SKM-1 (cell line): Measurements from ENCODE around the gene CCL22.
"Not testable (repeated sequence)": the region's sequence is repeated elsewhere in the genome, so short reads cannot be mapped to it uniquely, and the experiment has no call there.

ENCODE experiments used
- DNase-seq: peaks from one replicate; lab custom pipeline; 2025; ENCODE audit not compliant: unreplicated experiment; lab: John Stamatoyannopoulos, UW

The CCL22 gene

DNA sequence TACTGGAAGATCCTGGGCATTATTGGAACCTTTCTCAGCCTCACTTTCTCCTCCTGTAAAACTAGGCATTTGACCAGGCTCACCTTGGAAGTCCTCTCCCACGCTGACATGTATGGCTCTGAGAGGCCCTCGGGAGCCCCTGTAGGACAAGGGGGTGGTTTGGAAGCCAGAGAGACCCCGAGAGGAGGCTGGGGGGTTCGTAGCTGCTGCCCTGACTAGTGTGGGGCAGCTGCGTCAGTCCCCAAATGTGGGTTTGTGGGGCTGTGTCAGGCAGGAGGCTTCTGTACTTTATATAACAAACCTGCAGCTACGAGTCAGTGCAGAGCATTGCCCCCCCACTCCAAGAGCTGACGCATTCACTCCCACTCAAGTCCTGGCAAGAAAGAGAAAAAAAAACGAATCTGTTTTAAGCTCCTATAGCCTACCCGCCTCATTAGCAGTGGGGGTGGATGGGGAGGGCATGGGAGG is 15.5 kb downstream of the CCL22 start:
- DNase-seq = no peak

DNA sequence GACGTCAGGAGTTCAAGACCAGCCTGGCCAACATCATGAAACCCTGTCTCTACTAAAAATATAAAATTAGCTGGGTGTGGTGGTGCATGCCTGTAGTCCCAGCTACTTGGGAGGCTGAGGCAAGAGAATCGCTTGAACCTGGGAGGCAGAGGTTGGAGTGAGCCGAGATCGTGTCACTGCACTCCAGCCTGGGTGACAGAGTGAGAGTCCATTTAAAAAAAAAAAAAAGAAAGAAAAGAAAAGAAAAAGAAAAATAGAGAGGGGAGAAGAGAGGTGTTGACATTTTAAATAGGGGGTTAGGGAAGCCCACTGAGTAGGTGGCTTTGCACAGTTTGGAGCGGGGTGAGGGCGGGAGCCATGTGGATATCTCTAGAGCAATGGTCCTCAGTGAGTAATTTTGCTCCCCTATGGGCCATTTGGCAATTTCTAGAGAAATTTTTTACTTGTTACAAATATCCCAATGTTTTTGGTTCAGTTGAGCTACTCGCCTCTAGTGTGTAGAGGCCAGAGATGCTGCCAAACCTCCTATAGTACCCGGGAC is 16.4 kb downstream of the CCL22 start:
- not testable (repeated sequence) for DNase-seq

DNA sequence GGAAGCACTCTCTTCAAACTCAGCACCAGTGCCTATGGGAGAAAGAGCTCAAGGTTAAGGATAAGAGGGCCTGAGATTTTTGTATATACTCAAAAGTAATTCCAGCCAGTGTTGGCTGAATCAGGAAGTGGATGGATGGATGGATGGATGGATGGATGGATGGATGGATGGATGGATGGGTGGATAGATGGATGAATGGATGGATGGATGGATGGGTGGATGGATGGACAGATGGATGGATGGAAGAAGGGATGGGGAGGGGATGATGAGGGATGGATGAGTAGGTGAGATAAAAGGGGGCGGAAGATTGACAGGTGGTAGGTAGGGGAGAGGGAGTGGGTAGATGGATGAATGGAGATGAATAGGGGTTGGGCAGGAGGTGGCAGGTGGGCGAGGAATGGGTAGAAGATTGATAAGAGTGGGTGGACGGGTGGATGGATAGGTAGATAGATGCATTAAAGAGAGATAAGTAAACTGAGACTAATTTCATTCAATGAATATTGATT is 17.8 kb downstream of the CCL22 start:
- DNase-seq = no peak

DNA sequence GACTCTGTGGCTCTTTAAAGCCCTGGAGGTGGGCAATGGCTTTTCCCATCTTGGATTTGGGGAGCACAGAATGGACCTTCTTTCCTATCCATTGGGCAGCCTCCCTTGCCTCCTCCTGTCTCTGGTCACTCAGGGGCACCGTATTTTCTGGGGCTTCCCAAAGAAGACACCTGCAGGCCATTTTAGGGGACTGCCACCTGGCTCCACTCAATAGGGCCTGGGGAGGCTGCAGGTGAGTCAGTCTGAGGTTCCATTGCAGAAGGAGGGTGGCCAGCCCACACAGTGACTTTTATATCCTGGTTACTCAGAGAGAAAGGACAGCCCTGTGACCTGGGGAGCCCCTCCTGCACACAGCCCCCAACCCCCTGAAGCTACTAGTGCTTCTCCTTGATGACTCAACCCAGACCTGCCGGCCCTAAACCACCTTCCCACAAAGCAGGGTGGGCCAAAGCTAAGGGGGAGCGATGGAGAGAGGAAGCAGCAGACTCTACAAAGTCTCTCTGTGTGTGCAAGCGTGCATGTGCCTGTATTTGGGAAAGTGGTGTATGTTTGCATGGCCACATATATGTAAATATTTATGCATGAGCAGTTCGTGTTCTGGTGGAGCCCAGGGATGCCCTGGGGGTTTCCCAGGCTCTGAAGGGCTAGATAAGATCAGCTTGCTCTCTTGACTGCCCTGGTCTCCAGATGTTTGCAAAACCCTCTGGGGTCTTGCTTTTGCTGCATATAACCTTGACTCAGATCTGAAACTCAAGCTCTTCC is 18.7 kb downstream of the CCL22 start:
- no peak for DNase-seq

DNA sequence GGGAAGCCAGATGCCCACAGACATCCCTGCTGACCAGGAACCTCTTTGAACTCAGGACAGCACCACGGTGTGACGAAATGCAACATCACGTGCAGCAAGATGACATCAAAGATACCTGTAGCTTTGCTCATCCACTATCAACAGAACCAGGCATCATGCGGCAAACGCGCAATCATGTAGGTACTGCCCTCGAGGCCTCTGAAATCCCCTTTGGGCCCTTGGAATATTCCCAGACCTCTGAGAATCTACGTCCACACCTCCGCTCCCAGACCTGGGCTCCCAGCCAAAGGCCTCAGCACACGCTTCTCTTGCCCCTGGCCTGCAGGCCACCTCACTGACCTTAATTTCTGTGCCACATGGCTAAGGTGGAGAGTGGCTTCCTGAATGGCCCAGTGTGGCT is 21.0 kb downstream of the CCL22 start:
- DNase-seq = no peak

DNA sequence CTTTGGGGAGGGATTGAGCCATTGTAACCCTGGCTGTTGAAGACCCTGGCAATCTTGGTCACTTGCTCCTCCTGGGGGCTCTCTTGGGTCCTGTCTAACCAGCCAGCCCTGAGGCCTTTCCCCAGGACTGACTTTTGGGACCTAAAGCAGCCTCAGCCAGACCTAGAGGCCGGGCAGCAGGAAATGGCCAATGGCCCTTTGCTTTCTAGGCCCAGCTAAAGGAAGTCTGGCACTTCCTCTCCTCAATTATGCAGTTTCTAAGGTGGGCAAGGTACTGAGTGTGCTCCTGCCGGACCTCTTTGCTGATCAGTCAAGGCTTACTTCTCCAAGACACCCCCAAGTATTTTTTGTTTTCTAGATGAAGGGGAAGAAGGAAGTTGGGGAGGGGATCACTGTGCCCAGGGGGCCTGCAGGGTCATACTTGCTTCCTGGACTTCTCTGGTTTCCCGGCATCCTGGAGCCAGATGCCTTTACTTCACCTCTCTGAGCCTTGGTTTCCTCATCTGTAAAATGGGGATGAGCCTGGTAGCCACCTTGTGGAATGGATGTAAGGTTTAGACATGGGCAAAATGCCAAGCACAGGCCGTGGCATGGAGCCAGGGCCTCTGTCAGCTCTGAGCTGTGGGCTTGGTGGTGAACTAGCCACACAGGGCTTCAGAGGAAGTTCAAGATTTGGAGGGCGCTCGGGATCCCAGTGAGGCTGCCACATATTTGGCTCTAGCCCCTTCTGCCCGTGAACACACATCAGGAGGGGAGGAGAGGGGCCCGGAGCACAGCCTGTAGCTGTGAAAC is 22.3 kb downstream of the CCL22 start:
- no peak for DNase-seq

DNA sequence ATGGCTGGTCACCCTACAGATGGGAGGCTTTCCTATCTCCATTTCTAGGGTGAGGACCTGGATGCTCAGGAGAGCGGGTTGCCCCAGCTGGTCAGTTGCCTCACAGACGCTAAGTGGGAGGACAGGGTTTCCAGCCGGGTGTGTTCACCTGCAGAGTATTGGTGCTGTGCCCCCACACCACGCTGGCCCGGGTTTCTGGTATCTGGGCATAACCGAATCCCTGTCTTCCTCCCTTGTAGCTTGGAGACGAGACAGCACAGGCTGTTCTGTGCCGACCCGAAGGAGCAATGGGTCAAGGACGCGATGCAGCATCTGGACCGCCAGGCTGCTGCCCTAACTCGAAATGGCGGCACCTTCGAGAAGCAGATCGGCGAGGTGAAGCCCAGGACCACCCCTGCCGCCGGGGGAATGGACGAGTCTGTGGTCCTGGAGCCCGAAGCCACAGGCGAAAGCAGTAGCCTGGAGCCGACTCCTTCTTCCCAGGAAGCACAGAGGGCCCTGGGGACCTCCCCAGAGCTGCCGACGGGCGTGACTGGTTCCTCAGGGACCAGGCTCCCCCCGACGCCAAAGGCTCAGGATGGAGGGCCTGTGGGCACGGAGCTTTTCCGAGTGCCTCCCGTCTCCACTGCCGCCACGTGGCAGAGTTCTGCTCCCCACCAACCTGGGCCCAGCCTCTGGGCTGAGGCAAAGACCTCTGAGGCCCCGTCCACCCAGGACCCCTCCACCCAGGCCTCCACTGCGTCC is 23.4 kb downstream of the CCL22 start:
- no peak for DNase-seq

DNA sequence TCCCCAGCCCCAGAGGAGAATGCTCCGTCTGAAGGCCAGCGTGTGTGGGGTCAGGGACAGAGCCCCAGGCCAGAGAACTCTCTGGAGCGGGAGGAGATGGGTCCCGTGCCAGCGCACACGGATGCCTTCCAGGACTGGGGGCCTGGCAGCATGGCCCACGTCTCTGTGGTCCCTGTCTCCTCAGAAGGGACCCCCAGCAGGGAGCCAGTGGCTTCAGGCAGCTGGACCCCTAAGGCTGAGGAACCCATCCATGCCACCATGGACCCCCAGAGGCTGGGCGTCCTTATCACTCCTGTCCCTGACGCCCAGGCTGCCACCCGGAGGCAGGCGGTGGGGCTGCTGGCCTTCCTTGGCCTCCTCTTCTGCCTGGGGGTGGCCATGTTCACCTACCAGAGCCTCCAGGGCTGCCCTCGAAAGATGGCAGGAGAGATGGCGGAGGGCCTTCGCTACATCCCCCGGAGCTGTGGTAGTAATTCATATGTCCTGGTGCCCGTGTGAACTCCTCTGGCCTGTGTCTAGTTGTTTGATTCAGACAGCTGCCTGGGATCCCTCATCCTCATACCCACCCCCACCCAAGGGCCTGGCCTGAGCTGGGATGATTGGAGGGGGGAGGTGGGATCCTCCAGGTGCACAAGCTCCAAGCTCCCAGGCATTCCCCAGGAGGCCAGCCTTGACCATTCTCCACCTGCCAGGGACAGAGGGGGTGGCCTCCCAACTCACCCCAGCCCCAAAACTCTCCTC is 24.1 kb downstream of the CCL22 start:
- no peak for DNase-seq

DNA sequence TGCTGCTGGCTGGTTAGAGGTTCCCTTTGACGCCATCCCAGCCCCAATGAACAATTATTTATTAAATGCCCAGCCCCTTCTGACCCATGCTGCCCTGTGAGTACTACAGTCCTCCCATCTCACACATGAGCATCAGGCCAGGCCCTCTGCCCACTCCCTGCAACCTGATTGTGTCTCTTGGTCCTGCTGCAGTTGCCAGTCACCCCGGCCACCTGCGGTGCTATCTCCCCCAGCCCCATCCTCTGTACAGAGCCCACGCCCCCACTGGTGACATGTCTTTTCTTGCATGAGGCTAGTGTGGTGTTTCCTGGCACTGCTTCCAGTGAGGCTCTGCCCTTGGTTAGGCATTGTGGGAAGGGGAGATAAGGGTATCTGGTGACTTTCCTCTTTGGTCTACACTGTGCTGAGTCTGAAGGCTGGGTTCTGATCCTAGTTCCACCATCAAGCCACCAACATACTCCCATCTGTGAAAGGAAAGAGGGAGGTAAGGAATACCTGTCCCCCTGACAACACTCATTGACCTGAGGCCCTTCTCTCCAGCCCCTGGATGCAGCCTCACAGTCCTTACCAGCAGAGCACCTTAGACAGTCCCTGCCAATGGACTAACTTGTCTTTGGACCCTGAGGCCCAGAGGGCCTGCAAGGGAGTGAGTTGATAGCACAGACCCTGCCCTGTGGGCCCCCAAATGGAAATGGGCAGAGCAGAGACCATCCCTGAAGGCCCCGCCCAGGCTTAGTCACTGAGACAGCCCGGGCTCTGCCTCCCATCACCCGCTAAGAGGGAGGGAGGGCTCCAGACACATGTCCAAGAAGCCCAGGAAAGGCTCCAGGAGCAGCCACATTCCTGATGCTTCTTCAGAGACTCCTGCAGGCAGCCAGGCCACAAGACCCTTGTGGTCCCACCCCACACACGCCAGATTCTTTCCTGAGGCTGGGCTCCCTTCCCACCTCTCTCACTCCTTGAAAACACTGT is 25.0 kb downstream of the CCL22 start:
- DNase-seq = no peak

DNA sequence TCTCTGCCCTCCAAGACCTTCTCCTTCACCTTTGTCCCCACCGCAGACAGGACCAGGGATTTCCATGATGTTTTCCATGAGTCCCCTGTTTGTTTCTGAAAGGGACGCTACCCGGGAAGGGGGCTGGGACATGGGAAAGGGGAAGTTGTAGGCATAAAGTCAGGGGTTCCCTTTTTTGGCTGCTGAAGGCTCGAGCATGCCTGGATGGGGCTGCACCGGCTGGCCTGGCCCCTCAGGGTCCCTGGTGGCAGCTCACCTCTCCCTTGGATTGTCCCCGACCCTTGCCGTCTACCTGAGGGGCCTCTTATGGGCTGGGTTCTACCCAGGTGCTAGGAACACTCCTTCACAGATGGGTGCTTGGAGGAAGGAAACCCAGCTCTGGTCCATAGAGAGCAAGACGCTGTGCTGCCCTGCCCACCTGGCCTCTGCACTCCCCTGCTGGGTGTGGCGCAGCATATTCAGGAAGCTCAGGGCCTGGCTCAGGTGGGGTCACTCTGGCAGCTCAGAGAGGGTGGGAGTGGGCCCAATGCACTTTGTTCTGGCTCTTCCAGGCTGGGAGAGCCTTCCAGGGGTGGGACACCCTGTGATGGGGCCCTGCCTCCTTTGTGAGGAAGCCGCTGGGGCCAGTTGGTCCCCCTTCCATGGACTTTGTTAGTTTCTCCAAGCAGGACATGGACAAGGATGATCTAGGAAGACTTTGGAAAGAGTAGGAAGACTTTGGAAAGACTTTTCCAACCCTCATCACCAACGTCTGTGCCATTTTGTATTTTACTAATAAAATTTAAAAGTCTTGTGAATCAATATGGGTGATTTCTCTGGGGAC is 25.9 kb downstream of the CCL22 start:
- peak; percentile 56 for DNase-seq

DNA sequence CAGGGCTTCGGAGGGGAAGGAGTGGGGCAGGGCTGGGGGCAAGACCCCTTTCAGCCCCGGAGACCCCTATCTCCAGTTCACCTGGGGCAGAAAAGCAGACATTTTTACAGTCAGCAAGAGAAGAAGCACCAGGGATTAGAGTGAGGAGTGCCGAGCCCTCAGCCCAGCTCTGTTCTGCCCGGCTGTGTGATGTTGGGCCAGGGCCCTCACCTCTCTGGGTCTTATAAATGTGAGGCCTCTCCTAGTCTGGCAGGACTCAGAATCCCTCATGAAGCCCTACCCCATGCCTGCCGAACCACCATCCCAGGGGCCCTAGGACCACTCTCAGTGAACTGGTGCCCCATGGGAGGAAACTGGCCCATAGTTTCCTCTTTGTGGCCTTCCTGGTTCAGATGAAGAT is 26.5 kb downstream of the CCL22 start:
- no peak for DNase-seq

DNA sequence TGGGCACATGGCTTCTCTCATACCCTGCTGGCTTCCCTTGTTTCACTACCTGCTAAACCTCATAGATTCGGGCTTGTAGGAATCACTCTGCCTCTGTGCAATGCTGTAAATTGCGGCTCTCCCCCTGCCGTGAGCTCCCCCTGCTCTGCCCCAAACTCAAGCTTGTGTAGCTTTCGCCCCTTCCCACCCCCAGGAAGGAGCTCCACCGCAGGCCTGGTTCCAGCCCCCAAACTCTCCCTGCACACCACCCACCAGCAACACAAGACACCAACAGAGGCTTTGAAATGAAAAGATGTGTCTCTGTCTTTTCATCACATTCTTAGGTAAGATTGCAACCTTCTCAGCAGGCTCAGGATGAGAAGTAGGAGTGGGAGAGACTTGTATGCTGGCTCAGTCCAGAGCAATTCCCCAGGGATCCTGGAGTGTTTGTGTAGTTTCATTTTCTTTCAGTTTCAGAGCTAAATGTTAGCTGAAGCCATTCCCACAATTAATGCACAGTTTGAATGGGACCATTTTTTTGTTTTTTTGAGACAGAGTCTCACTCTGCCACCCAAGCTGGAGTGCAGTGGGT is 27.9 kb downstream of the CCL22 start:
- no peak for DNase-seq

DNA sequence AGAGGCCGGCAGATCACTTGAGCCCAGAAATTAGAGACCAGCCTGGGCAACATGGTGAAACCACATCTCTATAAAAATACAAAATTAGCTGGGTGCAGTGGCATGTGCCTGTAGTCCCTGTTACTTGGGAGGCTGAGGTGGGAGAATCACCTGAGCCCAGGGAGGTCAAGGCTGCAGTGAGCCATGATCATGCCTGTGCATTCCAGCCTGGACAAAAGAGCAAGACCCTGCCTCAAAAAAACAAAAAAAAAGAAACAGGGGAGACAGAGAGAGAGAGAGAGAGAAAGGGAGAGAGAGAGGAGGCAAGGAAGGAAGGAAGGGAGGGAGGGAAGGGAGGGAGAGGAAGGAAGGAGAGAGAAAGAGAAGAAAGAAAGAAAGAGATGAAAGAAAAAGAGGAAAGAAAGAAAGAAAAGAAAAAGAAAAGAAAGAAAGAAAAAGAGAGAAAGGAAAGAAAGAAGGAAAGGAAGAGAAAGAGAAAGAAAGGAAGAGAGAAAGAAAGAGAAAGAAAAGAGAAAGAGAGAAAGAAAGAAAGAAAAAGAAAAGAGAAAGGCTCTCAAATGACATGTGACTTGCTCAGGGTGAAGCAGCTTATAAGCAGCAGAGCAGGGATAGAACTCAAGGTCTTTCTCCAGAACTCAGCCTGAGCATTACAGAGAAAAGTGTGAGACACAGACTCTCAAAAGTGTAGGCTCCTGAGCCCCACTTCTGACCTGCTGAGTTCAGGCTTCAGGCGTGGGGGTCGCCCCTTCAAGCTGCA is 29.2 kb downstream of the CCL22 start:
- no peak for DNase-seq

DNA sequence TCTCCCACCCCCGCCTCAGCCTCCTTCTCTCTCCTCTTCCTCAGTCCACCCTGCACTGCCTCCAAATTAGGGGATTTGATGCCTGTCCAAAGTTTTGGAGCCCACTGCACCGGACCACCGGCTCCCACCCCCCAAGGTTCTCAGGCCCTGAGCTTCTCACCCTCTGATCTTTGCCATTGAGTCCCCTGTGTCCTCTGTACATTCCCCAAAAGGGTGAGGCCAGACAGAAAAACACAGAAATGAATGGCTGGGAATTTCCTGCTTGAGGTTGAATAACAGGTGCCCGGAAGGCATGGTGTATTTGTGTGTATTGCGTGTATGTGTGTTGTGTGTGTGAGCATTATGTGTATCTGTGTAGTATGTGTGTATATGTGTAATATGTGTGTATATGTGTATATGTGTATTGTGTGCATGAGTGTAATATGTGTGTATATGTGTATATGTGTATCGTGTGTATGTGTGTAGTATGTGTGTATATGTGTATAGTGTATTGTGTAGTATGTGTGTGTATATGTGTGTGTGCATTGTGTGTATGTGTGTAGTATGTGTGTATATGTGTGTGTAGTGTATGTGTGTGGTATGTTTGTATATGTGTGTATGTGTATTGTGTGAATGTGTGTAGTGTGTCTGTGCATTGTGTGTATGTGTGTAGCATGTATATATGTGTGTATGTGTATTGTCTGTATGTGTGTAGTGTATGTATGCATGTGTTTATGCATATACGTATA is 29.9 kb downstream of the CCL22 start:
- DNase-seq = no peak

DNA sequence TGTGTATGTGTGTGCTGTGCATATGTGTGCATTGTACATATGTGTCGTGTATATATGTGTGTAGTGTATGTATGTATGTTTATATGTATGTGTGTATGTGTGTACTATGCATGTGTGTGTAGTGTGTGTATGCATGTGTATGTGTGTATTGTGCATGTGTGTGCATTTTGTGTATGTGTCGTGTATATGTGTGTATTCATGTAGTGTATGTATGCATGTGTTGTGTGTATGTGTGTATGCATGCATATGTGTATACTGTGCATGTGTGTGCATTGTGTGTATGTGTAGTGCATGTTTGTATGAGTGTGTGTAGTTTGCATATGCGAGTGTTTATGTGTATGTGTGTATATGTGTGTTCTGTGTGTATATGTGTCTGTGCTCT is 30.5 kb downstream of the CCL22 start:
- no peak for DNase-seq

DNA sequence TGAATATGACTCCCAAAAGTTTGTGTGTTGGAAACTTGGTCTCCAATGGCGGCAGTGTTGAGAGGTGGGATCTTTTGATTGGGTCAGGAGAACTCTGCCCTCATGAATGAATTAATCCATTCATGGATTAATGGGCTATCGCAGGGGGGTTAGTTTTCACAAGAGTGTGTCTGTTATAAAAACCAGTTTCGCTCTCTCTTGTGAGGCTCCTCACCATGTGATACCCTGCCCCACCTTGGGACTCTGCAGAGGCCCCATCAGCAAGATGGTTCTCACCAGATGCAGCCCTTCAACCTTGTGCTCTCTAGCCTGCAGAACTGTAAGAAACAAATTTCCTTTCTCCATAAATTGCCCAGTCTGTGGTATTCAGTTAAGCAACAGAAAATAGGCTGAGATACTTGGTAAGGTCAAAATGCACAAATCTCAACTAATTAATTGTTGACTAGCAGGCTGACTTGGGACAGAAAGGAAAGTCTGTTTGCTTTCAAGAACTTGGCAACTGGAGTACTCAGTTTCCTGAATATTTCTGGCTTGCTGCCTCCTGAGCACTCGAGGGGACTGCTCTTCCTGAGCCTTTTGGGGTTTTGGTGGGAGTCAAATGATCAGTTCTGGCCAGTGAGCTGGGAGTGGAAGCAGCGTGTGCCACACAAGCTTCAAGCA is 32.2 kb downstream of the CCL22 start:
- DNase-seq = no peak
